EL (cell line): ENCODE results near the gene NRGN.
"Not testable (repeated sequence)": the region's sequence is repeated elsewhere in the genome, so short reads cannot be mapped to it uniquely, and the experiment has no call there.

Experiments used
- DNase-seq: peaks from one replicate; pipeline ENCODE4 v3.0.0-alpha.2; 2016

The NRGN gene

DNA sequence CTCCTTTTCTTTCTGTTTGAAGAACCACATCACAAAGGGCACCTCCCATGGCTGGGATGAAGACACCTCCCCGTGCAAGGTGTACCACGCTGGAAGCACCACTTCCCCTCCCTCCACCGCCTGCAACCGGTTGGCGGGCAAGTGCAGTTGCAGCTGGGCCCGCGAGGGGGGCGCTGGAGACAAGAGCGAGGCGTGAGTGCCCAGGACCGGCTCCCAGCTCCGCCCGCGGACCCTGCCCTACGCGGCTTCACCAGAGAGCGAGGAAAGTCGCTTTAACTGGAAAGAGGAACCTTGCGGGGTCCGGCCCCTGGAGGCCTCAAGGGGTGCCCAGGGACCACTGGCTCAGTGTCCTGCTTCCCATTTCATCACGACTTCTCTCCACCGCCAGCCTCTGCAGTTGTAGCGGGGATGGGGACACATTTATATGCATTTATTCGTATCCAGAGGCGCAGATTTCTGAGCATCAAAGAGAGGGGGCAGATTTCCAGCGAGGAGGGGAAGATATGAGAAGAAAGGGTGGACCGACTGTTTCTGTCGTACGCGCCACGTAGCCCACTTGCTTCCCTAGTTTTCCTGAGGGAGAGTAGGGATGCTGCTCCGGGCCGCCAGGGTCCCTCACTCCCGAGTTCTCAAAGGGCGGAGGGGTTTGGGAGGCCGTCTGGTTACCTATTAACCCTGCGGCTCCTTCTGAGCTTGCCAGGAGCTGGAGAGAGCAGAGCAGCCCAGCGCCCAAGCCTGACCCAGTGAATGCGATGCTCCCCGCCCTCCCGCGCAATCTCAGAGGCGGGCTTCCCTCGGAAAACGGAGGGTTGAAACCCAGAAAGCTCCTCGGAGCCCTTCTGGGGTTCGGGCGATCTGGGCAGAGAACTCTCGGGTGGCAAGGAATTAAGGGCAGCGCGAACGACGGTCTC lies 18.9 kb downstream of the NRGN start:
- DNase-seq: peak; percentile 74

DNA sequence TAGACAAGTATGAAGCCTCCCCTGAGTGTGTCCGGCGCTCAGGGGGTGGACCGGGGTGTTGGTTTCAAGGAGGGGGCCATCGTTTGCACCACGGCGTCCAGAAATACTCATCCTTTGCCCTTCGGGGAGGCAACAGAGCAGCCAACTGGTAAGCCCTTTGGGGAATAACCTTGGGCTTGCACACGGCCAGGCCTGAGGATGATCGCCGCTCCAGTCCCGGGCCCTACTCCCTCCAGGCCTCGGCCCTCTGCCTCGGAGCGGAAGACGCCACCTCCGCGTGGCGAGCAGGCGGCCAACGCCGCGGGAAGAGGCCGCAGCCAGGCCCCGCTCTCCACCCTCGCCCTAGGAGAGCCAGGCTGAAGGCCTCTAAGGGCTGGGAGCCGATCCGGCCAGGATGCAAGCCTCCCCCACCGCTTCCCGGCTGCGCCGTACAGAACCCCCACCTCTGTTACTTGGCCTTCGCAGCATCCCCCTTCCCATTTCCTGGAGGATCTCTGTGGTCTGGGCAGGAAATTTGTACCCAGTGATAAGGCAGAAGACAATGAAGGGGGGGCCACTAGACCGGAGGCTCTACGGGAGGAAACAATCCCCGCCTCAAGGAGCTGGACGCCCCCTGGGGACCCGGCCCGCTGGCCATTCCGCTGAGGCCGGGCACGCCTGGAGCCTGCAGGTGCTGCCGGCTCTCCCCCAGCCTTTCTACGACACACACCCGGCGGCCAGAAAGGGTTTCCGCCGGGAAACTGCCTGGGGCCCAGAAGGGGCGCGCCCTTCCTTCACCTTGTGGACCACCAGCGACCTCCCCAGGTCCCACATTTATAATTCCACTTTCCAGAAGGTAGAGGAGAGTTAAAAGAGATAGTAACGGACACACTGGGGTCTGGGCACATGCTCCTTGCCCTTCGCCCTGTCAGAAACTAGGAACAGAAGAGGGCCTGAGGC lies 19.8 kb downstream of the NRGN start:
- DNase-seq: no peak

DNA sequence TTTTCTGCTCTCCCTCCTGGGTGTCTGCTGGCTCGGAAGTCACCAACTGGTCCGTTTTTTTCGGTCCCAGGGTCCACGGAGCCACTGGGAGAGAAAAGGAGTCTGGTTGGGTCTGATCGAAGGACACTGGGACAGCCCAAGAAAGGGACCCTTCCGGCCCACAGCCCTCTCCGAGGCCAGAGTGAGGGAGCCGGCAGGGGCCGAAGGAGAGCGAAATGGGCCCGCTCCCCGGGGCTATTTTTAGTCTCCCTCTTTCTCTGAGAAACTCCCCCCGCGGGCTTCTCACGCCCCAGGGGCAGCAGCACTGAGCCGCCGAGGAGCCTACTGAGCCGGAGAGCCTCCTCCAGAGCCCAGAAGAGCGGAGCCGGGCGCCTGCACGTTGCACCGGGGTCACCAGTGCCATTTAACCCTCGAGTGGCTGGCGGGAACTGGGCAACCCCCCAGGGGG lies 20.5 kb downstream of the NRGN start:
- no peak for DNase-seq

DNA sequence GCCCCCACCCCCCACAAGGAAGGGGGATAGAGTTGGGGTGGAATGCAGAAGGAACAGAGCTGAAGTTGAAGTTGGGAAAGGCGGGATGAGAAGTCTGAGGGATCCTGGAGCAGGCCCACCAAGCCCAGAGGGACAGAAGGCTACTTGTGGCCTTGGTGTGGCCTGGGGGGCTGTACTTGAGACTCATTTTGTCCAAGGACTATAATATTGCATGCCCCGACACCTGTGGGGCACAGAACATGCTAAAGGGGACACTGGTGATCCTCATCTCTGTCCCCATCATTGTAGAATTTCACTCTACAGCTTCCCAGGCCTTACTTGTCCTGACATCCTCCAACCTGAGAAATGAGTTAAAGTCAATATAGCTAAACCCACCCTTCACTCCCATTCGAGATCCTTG lies 21.1 kb downstream of the NRGN start:
- DNase-seq: no peak

GRCh38 chr11:124761301-124762104 lies 21.8 kb downstream of the NRGN start:
- DNase-seq: no peak

GRCh38 chr11:124762105-124762623 lies 22.4 kb downstream of the NRGN start, which contains the start of gene ESAM:
TSS of gene ESAM (minus strand) at chr11:124762290. CDS start at chr11:124762154, 136 bp downstream.
- no peak for DNase-seq

DNA sequence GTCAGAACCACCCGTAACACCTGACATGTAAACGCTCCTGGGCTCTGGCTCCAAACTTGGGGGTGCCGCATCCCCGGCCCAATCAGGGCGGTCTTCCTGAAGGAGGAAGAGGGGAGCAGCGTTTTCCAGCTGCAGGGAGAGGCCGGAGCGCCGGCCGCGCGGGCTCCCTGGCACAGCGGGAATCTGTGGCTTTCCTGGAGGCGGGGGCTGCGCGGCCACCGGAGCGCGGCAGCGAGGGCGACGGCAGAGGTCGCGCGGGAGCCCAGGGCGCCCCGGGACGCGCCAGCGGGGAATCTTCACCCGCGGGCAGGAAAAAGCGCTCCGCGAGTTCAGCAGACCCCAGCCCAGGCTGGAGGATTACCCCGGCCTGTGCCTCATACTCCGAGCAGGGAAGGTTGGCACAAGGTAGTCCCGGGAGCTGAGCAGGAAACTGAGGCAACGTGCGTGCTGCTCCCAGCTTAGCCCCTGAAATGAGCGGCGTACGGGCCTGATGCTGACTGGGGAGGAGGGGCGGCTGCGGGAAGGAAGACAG lies 22.9 kb downstream of the NRGN start:
- DNase-seq: no peak

DNA sequence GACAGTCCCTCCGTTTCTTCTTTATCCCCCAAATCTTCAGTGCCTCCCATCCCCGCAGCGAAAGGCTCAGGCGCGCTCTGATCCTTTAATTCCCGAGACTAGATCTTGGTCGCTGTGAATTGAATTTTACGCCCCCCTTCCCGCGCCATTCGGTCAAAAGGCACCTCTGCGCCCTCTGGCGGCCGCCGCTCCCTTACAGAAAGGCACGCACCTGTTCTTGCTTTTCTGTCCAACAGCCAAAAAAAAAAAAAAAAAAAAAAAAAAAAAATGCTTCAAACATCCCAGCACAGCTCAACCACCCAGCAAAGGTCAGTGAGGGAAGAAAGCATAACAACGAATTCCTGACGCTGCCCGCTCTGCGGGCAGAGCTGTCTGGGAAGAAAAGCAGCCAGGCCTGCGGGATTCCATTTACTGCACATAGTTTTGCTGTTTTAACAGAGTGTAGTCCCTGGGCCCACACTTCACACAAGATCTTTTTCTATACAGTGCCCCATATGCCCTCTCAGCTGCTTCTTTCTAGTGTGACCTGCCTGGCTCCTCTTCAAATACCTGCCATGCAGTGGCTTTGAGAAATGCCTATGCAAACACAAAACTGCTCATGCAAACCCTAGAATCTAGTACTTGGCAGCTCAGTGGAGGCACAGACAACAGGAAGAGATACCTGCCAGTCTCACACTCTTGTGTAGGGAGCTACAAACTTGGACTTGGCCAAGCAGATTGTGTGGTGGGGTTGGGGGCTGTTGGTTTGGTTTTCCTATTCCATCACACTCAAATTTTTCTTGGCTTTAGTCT lies 23.6 kb downstream of the NRGN start:
- peak; percentile 68 for DNase-seq

- no peak for DNase-seq
Measured at GRCh38 chr11:124766156-124766555, 26.4 kb downstream of the NRGN start.

DNA sequence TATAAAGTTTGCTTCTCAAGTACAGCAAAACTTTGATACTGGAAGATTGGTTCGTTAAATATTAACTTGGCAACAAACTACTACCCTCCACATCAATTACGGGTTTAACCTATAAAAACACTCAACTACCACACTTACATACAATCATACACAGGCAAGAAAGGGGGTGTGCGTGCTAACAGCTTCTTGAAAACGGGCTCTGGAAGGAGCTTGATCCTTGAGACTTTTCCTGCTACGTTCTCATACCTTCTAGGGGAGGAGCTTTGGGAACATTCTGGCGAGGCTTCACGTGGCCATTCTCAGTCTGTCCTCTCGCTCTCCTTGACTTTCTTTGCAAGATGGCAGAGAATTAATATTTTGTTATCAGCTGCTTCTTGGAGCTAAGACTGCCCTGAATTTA lies 29.2 kb downstream of the NRGN start:
- no peak for DNase-seq

DNA sequence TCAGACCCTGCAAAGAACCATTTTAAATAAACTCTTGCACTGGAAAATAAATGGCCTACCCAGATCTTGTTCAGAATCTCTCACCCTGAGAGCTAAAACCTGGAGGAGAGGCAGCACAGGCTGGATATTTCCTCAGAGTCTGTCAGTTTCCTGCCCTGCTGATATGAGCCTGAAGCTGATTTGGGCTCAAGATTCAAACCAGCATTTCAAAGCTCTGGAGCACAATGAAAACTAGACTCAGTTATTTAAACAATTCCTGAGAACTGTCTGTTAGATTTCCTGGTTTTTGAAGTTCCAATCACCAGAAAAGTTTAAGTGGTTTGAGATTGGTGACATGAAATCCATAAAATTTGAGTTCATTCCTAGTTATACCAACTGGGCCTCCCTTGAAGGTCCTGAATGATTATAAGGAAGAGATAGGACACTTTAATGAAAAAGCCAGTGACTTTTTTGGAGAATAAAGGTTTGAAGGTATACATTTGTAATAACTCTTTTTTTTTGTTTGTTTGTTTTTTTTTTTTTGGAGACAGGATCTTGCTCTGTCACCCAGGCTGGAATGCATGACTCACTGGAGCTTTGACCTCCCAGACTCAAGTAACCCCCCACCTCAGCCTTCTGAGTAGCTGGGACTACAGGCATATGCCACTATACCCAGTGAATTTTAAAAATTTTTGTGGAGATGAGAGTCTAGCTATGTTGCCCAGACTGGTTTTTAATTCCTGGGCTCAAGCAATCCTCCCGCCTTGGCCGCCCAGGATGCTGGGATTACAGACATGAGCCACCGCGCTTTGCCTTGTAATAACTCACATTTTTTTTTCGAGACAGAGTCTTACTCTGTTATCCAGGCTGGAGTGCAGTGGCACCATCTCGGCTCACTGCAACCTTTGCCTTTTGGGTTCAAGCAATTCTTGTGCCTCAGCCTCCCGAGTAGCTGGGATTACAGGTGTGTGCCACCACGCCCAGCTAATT lies 30.3 kb downstream of the NRGN start:
- DNase-seq: peak; percentile 83

DNA sequence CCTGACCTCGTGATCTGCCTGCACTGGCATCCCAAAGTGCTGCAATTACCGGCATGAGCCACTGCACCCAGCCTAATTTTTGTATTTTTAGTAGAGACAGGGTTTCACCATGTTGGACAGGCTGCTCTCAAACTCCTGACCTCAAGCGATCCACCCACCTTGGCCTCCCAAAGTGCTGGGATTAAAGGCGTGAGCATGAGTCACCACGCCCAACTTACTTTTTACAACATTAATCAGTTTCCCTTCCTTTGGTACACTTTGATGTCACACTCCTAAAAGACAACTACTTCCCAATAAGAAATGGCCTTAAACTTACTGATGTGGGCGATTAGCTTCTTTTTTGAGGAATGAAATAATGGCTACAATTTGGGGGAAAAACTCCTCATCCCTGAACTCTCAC lies 31.2 kb downstream of the NRGN start:
- not testable (repeated sequence) for DNase-seq

DNA sequence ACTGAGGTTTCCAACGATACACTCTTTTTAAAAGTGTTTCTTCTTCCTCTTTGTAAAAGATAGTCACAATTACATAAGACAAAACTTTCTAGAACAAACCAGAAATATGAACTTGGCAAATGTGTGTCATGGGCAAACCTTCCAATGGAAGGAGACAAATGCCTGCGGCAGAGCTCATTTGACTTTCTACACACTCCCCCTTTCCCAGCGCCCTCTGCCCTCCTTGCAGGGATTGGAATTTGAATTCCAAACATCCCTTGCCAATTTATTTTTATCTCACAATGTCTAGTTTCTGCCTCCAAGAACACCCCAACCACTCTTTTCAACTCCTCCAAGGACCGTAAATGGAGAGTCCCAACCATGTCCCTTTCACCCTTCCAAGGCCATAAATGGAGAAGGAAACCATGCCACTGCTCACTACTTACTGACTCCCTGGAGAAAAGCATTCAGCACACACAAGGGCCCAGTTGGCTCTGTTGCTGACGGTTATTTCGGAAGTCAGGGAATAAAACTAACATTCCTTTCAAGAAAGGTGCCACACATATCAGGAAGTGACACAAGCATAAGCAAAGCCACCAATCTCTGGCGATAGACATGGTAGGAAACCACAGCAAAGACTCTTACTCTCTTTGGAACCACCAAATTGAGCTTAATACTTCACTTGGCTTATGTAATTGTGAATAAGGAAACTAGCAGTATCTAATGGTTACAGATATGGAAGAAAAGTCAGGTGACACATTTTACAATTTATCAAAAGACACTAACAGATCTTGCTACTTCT lies 37.3 kb downstream of the NRGN start:
- DNase-seq: no peak

GRCh38 chr11:124778281-124778680 lies 38.5 kb downstream of the NRGN start:
- no peak for DNase-seq

DNA sequence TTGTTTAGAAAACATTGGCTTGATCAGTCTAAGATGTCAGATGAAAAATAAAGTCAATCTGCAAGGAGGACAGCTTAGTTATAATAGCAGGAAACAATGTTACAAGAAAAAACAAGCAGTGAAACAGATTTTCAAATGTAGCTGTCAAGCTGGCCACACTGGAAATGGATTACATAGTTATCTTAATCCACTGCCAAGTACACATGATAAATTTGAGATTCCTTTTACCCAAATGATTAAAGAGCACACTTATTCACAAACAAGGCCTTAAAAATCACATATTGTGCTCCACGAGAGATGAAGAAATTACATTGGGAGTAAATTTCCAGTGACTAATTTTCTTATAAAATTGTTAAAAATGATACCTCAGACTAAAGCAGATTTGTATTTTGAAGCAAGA lies 39.8 kb downstream of the NRGN start:
- DNase-seq: no peak

GRCh38 chr11:124783002-124783401 lies 43.3 kb downstream of the NRGN start:
- DNase-seq: no peak

DNA sequence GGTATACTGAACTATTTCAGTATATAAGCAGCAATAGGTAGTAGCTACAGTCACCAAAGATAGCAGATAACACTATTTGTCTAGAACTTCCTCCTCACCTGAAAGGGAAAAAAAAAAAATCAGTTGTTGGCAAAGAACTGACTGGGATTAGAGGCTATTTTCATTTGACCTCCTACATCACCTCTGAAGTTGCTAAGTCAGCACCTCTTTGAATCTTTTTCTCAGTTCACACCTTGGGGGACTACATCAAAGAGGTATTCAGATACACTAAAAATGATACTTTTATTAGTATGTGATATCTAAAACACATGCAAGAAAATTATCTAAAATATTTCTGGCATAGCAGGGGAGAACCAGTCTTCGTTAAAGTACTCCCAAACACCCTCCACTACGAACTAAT lies 44.3 kb downstream of the NRGN start:
- DNase-seq: no peak

GRCh38 chr11:124788521-124788920 lies 48.8 kb downstream of the NRGN start:
- DNase-seq: peak; percentile 12
